ENCODE measurements around the gene SIM2. TPM values are rescaled to one million over a fixed set of nuclear protein-coding genes. Genes with fewer than 3 reads are reported as not detected.

Gene SIM2
- total RNA-seq, 1 experiment from 2014 or later: 23.9 TPM

DNA sequence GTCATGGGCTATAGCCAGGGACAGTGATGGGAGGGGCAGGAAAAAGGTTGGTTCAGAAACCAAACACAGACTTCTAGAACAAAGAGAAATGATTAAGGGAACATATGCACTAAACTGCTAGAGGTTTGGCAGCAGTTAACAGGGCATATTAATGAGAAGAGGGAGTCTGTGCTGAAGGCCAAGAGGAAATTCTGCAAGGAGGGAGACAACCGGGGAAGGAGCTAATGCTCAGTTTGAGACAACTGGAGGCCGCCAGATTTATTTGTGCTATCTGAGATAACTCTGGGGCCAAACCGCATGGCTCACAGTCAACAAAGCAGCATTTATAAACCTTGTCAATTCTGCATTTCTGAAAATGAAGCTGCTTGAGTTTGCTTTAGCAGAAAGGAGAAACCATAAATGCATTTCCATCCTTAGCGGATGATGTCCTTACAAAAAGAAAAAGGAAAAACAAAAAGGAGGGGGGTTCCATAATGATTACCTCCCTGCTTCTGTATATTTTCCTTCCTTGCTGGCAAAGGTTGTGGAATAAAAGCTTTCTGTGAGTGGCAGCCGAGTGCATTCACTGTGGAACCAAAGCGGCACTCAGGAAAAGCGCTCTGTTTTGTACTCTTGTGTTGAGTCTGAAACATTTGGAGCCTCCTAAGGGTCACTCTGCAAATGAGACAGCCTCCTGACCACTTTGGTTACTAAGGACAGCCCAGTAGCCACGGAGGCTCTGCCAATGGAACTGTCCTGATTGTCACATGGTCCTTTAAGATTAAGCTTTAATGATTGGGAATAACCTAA, 70.3 kb downstream of the SIM2 start:
- peaks cover 8 to 13% of the 10 kb centered on the region in 2 experiments for H3K4me1 ChIP-seq (ENCODE audit: control insufficient read depth in 1 of 2, insufficient read depth in 2 of 2, low read length in 2 of 2)
- intact Hi-C loops (cut with micrococcal nuclease): no loop called here
- ATAC-seq: no peak
- no peak overlapping the region for H3K9ac ChIP-seq (ENCODE audit: low read length)
- CTCF ChIA-PET: no interaction called here
- H3K36me3 ChIP-seq (ENCODE audit: control insufficient read depth in 1 of 2, insufficient read depth in 2 of 2, low read length in 2 of 2): no peaks in the 10 kb centered on the region
- H3K79me2 ChIP-seq (ENCODE audit: insufficient read depth, low read length): no peaks in the 10 kb centered on the region
- RAD21 ChIA-PET (ENCODE audit: low non-redundant PET in 1 of 2, low total read pairs in 2 of 2, uncharacterized antibody in 2 of 2, unreplicated experiment in 2 of 2): no interaction called here
- H3K9me3 ChIP-seq (ENCODE audit: control insufficient read depth in 1 of 2, insufficient read depth in 1 of 2, low read depth in 1 of 2, low read length in 2 of 2): no peaks in the 10 kb centered on the region
- POLR2A ChIA-PET: no interaction called here
- no peak overlapping the region for H3K27ac ChIP-seq (ENCODE audit: low read depth, low read length)
- no peaks in the 10 kb centered on the region for H3K9me2 ChIP-seq (ENCODE audit: insufficient read depth)
- TF ChIP-seq ELF1 (IDR thresholded peaks at IDR 0.05; ENCODE audit: borderline replicate concordance, low read depth) (no peak), RAD21 (IDR thresholded peaks at IDR 0.05; ENCODE audit: low read depth) (no peak), SRF (IDR thresholded peaks at IDR 0.05; ENCODE audit: low read depth) (no peak), SP1 (IDR thresholded peaks at IDR 0.05; ENCODE audit: low read depth) (no peak), POLR2AphosphoS5 (IDR thresholded peaks at IDR 0.05; ENCODE audit: low read depth, low read length) (no peak), SIN3A (IDR thresholded peaks at IDR 0.05; ENCODE audit: low read depth) (no peak), ZFX (IDR thresholded peaks at IDR 0.05) (no peak), EZH2phosphoT487 (IDR thresholded peaks at IDR 0.05; ENCODE audit: borderline replicate concordance) (no peak), YY1 (IDR thresholded peaks at IDR 0.05; ENCODE audit: extremely low read depth, insufficient replicate concordance, low read depth, low read length) (no peak)
- TF ChIP-seq, protein P1, sequence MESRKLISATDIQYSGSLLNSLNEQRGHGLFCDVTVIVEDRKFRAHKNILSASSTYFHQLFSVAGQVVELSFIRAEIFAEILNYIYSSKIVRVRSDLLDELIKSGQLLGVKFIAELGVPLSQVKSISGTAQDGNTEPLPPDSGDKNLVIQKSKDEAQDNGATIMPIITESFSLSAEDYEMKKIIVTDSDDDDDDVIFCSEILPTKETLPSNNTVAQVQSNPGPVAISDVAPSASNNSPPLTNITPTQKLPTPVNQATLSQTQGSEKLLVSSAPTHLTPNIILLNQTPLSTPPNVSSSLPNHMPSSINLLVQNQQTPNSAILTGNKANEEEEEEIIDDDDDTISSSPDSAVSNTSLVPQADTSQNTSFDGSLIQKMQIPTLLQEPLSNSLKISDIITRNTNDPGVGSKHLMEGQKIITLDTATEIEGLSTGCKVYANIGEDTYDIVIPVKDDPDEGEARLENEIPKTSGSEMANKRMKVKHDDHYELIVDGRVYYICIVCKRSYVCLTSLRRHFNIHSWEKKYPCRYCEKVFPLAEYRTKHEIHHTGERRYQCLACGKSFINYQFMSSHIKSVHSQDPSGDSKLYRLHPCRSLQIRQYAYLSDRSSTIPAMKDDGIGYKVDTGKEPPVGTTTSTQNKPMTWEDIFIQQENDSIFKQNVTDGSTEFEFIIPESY (IDR thresholded peaks at IDR 0.05; ENCODE audit: extremely low read depth, insufficient replicate concordance, low read length): no peak
- TF ChIP-seq, protein P2, sequence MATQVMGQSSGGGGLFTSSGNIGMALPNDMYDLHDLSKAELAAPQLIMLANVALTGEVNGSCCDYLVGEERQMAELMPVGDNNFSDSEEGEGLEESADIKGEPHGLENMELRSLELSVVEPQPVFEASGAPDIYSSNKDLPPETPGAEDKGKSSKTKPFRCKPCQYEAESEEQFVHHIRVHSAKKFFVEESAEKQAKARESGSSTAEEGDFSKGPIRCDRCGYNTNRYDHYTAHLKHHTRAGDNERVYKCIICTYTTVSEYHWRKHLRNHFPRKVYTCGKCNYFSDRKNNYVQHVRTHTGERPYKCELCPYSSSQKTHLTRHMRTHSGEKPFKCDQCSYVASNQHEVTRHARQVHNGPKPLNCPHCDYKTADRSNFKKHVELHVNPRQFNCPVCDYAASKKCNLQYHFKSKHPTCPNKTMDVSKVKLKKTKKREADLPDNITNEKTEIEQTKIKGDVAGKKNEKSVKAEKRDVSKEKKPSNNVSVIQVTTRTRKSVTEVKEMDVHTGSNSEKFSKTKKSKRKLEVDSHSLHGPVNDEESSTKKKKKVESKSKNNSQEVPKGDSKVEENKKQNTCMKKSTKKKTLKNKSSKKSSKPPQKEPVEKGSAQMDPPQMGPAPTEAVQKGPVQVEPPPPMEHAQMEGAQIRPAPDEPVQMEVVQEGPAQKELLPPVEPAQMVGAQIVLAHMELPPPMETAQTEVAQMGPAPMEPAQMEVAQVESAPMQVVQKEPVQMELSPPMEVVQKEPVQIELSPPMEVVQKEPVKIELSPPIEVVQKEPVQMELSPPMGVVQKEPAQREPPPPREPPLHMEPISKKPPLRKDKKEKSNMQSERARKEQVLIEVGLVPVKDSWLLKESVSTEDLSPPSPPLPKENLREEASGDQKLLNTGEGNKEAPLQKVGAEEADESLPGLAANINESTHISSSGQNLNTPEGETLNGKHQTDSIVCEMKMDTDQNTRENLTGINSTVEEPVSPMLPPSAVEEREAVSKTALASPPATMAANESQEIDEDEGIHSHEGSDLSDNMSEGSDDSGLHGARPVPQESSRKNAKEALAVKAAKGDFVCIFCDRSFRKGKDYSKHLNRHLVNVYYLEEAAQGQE (IDR thresholded peaks at IDR 0.05; ENCODE audit: low read depth): no peak
- TF ChIP-seq, protein P3, sequence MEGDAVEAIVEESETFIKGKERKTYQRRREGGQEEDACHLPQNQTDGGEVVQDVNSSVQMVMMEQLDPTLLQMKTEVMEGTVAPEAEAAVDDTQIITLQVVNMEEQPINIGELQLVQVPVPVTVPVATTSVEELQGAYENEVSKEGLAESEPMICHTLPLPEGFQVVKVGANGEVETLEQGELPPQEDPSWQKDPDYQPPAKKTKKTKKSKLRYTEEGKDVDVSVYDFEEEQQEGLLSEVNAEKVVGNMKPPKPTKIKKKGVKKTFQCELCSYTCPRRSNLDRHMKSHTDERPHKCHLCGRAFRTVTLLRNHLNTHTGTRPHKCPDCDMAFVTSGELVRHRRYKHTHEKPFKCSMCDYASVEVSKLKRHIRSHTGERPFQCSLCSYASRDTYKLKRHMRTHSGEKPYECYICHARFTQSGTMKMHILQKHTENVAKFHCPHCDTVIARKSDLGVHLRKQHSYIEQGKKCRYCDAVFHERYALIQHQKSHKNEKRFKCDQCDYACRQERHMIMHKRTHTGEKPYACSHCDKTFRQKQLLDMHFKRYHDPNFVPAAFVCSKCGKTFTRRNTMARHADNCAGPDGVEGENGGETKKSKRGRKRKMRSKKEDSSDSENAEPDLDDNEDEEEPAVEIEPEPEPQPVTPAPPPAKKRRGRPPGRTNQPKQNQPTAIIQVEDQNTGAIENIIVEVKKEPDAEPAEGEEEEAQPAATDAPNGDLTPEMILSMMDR (IDR thresholded peaks at IDR 0.05 in 2 of 3, conservative IDR thresholded peaks at IDR 0.05 in 1 of 3; ENCODE audit: borderline replicate concordance in 1 of 3, insufficient read depth in 1 of 3, low read depth in 2 of 3, low read length in 2 of 3): no peak
- H4K20me1 ChIP-seq (ENCODE audit: insufficient read depth): no peaks in the 10 kb centered on the region
- no peak overlapping the region for H3K4me2 ChIP-seq (ENCODE audit: low read length)
- BruUV-seq (replicated peaks): no TSS peak
- no peak for DNase-seq (ENCODE audit: low read depth, low spot score)
- no peaks in the 10 kb centered on the region for H3K27me3 ChIP-seq (ENCODE audit: insufficient read depth, low read length)
- no peak overlapping the region for H2AFZ ChIP-seq (ENCODE audit: low read depth, low read length, poor library complexity, severe bottlenecking)
- no peak overlapping the region for H3K4me3 ChIP-seq (replicated peaks in 1 of 2; ENCODE audit: low read depth in 1 of 2, low read length in 2 of 2)
